Duodenal mucosa (tissue), 2 donors: Measurements from ENCODE around the gene PLEKHA8.

Experiments
- H3K27ac ChIP-seq: one replicate; pipeline ENCODE4 v1.7.0; 2013; ENCODE audit warnings: low read depth, low read length
- H3K27me3 ChIP-seq, 2 donors: one replicate each; pipeline ENCODE4 v1.7.0; 2013; ENCODE audit warnings: low read length in 2 of 2, control low read depth in 1 of 2; ENCODE audit not compliant: insufficient read depth in 2 of 2, control insufficient read depth in 1 of 2
- H3K36me3 ChIP-seq, 2 donors: one replicate each; pipeline ENCODE4 v1.7.0; 2013; ENCODE audit warnings: low read length in 2 of 2, control low read depth in 1 of 2; ENCODE audit not compliant: insufficient read depth in 2 of 2, control insufficient read depth in 1 of 2
- H3K4me1 ChIP-seq, 2 donors: one replicate each; pipeline ENCODE4 v1.7.0; 2013; ENCODE audit warnings: low read length in 2 of 2, control low read depth in 1 of 2; ENCODE audit not compliant: insufficient read depth in 2 of 2, control insufficient read depth in 1 of 2
- H3K4me3 ChIP-seq, 2 donors: one replicate each; pipeline ENCODE4 v1.7.0; 2013; ENCODE audit warnings: low read length in 2 of 2, low read depth in 1 of 2
- H3K9ac ChIP-seq, 2 donors: one replicate each; pipeline ENCODE4 v1.7.0; 2013; ENCODE audit warnings: low read length in 2 of 2, low read depth in 1 of 2
- H3K9me3 ChIP-seq, 2 donors: one replicate each; pipeline ENCODE4 v1.7.0; 2013; ENCODE audit warnings: low read length in 2 of 2, control low read depth in 1 of 2; ENCODE audit not compliant: control insufficient read depth in 1 of 2

Gene PLEKHA8

DNA sequence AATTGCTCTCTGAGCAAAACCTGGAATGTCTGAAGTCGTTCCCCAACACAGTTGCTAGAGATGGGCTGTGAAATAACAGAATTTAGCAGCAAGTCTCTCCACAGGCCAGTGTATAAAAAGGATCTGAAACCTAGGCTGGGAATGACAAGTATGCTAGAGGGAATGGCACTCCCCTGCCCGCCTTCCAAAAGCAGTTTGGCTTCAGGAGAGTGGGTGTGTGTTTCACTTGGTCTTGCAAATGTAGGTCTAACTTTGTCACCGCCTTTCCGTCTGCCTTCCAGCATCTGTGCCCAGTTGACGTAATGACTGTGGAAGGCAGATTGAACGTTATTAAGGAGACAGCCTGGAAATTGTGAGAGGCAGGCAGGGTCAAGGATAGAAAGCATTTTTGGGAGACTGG is 88.6 kb downstream of the PLEKHA8 start:
- H3K27ac ChIP-seq: no peak overlapping the region
- no peaks in the 10 kb centered on the region for H3K36me3 ChIP-seq
- H3K27me3 ChIP-seq: no peaks in the 10 kb centered on the region

DNA sequence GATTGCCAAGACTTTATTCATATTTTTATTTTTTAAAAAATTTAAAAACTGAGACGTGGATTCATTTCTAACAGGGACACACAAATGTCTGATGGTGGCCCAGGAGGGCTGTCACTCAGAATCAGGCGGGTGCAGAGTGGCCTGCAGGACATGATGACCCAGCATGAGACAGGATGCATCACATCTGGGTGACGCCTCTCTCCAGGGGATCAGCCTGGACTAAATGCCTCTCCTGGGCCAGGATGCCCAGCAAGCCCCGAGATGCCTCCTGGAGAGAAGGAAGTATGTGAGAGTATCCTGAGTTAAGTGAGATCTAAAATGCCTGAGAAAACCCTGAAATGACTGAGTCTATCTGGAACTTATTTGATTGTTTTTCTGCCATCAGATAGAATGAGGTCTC is 89.7 kb downstream of the PLEKHA8 start:
- Histone ChIP-seq H3K36me3 (no peaks in the 10 kb centered on the region), H3K4me3 (no peak overlapping the region), H3K4me1 (no peaks in the 10 kb centered on the region), H3K27me3 (no peaks in the 10 kb centered on the region), H3K27ac (no peak overlapping the region), H3K9ac (no peak overlapping the region), H3K9me3 (peaks cover 0 to 12% of the 10 kb centered on the region in 2 donors)

More for the DNA sequence above, 88.6 kb downstream of the PLEKHA8 start:
- Histone ChIP-seq H3K9ac (no peak overlapping the region), H3K4me1 (no peaks in the 10 kb centered on the region), H3K4me3 (no peak overlapping the region), H3K9me3 (peaks cover 0 to 13% of the 10 kb centered on the region in 2 donors)

DNA sequence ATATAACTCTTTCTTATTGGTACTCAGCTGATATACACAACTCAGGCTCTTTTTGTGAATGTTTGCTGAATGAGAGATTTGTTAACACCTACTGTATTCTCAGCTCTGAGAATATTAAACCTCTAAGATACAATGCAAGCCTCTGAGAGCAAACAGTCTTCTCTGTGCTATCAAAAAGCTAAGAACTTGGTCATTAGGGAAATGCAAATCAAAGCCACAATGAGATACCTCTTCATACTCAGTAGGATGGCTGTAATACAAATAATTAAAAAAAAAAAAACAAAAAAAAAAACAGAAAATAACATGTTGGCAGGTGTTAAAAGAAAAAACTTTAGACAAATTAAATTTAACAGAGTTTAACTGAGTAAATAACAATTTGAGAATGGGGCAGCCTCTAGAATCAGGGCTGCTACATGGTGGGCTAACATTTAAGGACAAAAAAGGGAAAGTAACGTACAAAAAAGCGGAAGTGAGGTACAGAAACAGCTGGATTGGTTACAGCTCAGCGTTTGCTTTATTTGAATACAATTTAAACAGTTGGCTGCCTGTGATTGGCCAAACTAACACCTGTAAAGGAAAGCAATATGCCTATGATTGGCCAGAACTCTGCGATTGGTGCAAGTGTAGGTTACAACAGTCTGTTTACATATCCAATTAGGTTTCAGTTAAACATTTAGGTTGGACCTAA is 91.8 kb downstream of the PLEKHA8 start:
- no peak overlapping the region for H3K27ac ChIP-seq
- no peaks in the 10 kb centered on the region for H3K36me3 ChIP-seq
- H3K9me3 ChIP-seq: peaks cover 0 to 5% of the 10 kb centered on the region in 2 donors
- no peak overlapping the region for H3K4me3 ChIP-seq
- H3K27me3 ChIP-seq: no peaks in the 10 kb centered on the region
- H3K9ac ChIP-seq: no peak overlapping the region
- H3K4me1 ChIP-seq: no peaks in the 10 kb centered on the region

DNA sequence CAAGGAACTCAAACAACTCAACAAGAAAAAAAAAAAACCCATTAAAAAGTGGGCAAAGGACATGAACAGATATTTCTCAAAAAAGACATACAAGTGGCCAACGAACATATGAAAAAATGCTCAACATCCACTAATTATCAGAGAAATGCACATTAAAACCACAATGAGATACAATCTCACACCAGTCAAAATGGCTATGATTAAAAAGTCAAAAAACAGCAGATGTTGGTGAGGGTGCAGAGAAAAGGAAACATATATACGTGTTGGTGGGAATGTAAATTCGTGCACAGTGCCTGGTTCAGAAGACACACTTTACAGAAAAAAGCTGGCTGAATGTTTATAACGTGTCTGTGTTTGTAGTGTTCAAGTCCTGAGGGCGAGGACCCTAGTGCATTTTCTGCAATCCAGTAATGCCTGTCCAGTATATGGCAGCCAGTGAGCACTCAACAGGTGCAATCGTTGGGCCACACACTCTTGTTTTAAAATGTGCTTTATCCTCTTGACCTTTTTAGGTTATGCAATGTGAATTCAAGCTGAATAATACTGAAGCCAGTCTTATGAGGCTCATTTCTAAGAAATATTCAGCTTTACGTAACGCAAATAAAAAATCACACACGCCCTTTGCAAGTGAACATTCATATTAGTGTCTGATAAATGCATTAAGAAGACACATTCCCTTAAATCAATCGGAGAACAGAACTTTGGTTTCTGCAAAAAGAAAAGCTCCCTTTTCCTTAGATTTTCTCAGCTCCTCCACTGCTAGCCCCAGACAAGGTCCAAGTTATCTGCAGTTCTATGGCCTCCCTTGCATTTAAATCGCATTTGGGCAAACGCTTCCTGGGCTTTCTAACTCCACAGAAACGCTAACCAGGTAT is 105.8 kb downstream of the PLEKHA8 start:
- no peaks in the 10 kb centered on the region for H3K36me3 ChIP-seq
- H3K27me3 ChIP-seq: no peaks in the 10 kb centered on the region
- peaks cover 5 to 13% of the 10 kb centered on the region in 2 donors for H3K4me1 ChIP-seq
- H3K9ac ChIP-seq: peak overlapping the region in 1 of 2 donors; percentile 60
- H3K9me3 ChIP-seq: no peaks in the 10 kb centered on the region
- H3K4me3 ChIP-seq: peak overlapping the region; percentile 76 to 84
- peak overlapping the region; percentile 49 for H3K27ac ChIP-seq

DNA sequence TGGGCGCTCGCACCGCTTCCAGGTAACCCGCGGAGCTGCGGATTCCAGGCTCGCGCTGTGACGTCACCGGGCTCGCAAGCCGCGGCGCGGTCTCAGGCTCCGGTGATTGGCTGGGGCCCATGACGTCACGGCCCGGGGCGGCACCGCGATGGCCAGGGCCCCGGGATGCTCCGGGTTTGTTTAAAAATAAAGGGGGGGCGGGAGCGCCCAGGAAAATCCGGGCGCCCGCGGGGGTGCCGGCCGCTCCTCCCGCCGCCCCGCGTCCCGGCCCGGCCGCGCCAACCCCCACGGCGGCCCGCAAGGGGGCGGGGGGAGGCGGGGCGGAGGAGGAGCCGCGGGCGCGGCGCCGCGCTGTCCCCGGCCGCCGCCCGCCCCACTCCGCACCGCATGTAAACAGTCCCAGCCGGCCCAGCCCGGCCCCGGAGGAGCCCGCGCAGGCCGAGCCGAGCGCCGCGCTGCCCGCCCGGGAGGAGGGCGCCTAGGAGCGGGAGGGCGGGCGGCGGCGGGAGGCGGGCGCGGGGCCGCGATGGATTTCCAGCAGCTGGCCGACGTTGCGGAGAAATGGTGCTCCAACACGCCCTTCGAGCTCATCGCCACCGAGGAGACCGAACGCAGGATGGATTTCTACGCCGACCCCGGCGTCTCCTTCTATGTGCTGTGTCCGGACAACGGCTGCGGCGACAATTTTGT is 106.5 kb downstream of the PLEKHA8 start, which contains the start of gene MTURN:
Gene MTURN, plus strand, starts transcription at position 376 of the 690 bp plus-strand sequence. Its CDS starts 151 bp downstream, at position 527.
- peak within 1 kb of the TSS; percentile 84 to 89 for H3K4me3 ChIP-seq
- no peaks in the 10 kb centered on the region for H3K9me3 ChIP-seq
- no peaks in the 10 kb centered on the region for H3K36me3 ChIP-seq
- H3K27ac ChIP-seq: peak within 1 kb of the TSS; percentile 49
- H3K27me3 ChIP-seq: no peaks in the 10 kb centered on the region
- peak within 1 kb of the TSS; percentile 60 for H3K9ac ChIP-seq
- H3K4me1 ChIP-seq: peaks cover 5 to 13% of the 10 kb centered on the region in 2 donors

DNA sequence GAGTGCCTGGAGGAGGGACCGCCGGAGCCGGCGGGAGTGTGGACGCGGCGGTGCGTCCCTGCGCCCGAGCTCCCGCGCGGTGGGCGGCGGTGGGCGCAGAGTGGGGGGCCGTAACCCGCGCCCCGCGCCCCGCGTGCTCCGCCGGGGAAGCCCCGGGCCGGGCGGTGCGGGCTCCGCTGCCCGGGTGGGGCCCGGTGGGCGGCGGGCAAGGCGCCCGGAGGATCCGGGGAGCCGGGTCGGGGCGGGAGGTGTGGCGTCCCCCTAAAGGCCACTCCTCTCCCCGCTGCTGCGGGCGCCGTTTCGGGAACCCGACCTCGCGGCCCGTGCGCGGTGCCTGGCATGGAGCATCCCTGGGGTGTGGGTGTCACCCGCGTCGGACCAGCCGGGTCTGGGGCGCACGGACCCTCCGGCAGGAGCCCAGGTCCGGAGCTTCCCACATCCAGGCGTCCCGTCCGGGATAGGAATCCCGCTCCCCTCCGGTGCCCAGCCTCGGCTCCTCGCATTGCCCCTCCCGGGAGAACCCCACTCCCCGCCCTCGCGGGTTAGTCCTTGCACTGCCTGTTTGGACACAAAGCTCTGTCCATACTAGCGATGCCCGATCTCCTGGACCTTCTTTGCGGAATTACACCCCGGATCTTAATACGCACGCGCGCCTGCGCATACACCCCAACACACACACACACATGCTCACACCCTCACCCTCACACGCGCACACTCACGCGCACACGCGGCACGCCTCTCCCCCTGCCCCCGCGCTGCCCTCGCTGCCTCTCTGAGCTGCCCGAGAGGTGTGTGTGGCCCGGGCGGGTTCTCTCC is 107.3 kb downstream of the PLEKHA8 start:
- H3K9ac ChIP-seq: peak overlapping the region; percentile 51 to 60
- no peaks in the 10 kb centered on the region for H3K9me3 ChIP-seq
- H3K27ac ChIP-seq: peak overlapping the region; percentile 42
- peaks cover 5 to 13% of the 10 kb centered on the region in 2 donors for H3K4me1 ChIP-seq
- H3K4me3 ChIP-seq: peak overlapping the region; percentile 80 to 89
- no peaks in the 10 kb centered on the region for H3K27me3 ChIP-seq
- no peaks in the 10 kb centered on the region for H3K36me3 ChIP-seq

DNA sequence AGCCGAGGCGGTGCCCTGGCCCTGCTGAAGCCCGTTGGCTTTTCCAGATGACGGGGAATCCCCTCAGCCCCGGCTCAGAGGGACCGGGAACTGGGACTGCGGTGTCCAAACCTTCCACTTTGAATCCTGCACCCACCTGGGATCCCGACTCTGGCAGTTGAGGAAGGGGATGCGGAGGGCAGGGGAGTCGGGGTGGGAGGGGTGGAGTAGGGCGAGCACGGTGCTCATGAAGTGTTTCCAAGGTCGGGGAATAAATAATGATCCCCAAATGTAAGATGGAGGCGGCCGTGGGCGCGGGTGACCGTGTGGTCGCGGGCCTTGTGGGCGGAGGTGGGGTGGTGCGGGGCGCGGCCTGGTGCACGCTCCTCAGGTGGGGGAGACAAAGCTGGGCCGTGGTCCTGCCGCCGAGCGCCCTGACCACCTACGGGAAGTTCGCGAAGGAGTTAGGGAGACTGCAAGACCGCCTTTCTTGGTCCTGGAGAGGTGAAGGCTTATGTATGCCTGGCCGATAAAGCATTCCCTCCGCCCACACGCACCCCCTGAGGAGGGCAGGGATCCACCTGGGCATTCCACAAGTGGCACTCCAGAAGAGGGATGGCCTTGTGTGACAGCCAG is 108.0 kb downstream of the PLEKHA8 start:
- Histone ChIP-seq H3K27ac (no peak overlapping the region), H3K36me3 (no peaks in the 10 kb centered on the region), H3K9me3 (no peaks in the 10 kb centered on the region), H3K4me1 (peaks cover 5 to 13% of the 10 kb centered on the region in 2 donors), H3K4me3 (peak overlapping the region; percentile 80 to 89), H3K27me3 (no peaks in the 10 kb centered on the region), H3K9ac (peak overlapping the region; percentile 28 to 60)

DNA sequence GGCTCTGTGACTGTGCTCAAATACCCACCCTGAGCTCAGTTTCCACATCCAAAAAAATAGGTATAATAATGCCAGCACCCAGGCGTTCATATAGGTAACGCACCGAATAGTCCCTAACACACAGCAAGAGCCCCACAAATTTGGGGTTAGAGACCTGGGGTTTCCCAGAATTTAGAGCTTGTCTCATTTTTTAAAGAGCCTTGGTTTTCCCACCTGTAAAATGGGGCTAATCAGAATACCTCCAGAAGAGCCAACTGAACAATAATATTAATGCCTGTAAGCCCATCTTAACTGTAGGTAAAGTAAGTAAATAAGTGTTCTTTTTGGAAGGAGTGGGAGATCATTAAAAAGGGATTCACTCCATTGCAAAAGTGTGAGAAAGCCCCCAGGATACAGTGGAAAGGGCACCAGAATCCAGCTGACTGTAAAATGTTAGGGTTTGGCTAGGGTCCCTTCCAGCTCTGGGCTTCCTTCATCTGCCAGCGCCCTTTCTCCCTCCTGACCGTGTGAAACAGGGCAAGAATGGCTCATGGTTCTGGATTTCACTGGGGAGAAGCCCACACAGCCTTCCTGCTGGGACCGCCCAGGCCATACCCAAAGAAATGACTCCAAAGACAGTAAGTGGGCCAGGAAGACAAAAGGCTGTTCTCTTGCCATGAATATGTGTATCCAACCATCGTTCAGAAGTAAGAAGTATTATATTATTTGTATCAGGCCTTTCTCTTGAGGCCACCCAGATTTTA is 108.7 kb downstream of the PLEKHA8 start:
- peak overlapping the region in 1 of 2 donors; percentile 60 for H3K9ac ChIP-seq
- no peaks in the 10 kb centered on the region for H3K9me3 ChIP-seq
- peak overlapping the region in 1 of 2 donors; percentile 89 for H3K4me3 ChIP-seq
- no peaks in the 10 kb centered on the region for H3K27me3 ChIP-seq
- no peaks in the 10 kb centered on the region for H3K36me3 ChIP-seq
- peaks cover 5 to 13% of the 10 kb centered on the region in 2 donors for H3K4me1 ChIP-seq
- no peak overlapping the region for H3K27ac ChIP-seq
